Measurements from ENCODE around the gene KCNN3. TPM values are rescaled to one million over a fixed set of nuclear protein-coding genes. Genes with fewer than 3 reads are reported as not detected.

KCNN3 gene
- total RNA-seq, 1 experiment from 2014 or later: 0.73 TPM

DNA sequence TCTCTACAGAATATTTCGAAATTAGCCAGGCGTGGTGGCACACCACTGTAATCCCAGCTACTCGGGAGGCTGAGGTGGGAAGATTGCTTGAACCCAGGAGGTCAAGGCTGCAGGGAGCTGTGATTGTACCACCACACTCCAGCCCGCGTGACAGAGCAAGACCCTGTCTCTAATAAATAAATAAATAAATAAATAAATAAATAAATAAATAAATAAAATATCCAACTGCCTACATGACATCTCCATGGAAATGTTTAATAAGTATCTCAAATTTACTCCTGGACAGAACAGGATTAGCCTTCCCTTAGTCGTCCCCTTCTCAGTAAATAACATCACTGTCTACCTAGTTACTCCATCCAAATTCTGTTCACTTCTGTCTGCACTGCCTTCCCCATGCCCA is 29.0 kb upstream of the KCNN3 start:
- TF ChIP-seq EZH2 (IDR thresholded peaks at IDR 0.05; ENCODE audit: borderline replicate concordance, low read depth, low read length, poor library complexity, severe bottlenecking): no peak
- TF ChIP-seq, protein P1, sequence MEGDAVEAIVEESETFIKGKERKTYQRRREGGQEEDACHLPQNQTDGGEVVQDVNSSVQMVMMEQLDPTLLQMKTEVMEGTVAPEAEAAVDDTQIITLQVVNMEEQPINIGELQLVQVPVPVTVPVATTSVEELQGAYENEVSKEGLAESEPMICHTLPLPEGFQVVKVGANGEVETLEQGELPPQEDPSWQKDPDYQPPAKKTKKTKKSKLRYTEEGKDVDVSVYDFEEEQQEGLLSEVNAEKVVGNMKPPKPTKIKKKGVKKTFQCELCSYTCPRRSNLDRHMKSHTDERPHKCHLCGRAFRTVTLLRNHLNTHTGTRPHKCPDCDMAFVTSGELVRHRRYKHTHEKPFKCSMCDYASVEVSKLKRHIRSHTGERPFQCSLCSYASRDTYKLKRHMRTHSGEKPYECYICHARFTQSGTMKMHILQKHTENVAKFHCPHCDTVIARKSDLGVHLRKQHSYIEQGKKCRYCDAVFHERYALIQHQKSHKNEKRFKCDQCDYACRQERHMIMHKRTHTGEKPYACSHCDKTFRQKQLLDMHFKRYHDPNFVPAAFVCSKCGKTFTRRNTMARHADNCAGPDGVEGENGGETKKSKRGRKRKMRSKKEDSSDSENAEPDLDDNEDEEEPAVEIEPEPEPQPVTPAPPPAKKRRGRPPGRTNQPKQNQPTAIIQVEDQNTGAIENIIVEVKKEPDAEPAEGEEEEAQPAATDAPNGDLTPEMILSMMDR (conservative IDR thresholded peaks at IDR 0.05; ENCODE audit: low read depth, low read length): no peak
- no peak for DNase-seq (ENCODE audit: low spot score)
- ChIA-PET CTCF (no interaction called here), POLR2A (ENCODE audit: low non-redundant PET) (no interaction called here)
- Histone ChIP-seq H3K27ac (ENCODE audit: low read depth, low read length, poor library complexity, severe bottlenecking) (no peak overlapping the region), H3K27me3 (replicated peaks; ENCODE audit: insufficient read depth, low read depth, low read length, poor library complexity) (no peaks in the 10 kb centered on the region), H3K36me3 (ENCODE audit: insufficient read depth, low read length, poor library complexity, severe bottlenecking) (no peaks in the 10 kb centered on the region), H3K4me3 (ENCODE audit: low read depth, low read length, poor library complexity, severe bottlenecking) (no peak overlapping the region), H3K4me1 (ENCODE audit: insufficient read depth, low read length, poor library complexity, severe bottlenecking) (peaks cover 16% of the 10 kb centered on the region), H3K9me3 (ENCODE audit: low read depth, low read length, poor library complexity, severe bottlenecking) (no peaks in the 10 kb centered on the region)
- BruUV-seq (replicated peaks): no TSS peak
- intact Hi-C loops (cut with micrococcal nuclease; ENCODE audit: unreplicated experiment): no loop called here

- ChIA-PET POLR2A (ENCODE audit: low non-redundant PET) (no interaction called here), CTCF (no interaction called here)
- no TSS peak for BruUV-seq (replicated peaks)
- DNase-seq (ENCODE audit: low spot score): no peak
- peaks cover 20% of the 10 kb centered on the region for H3K4me1 ChIP-seq (ENCODE audit: insufficient read depth, low read length, poor library complexity, severe bottlenecking)
- no peak for TF ChIP-seq EZH2 (IDR thresholded peaks at IDR 0.05; ENCODE audit: borderline replicate concordance, low read depth, low read length, poor library complexity, severe bottlenecking)
- TF ChIP-seq, protein P1 (conservative IDR thresholded peaks at IDR 0.05; ENCODE audit: low read depth, low read length): no peak
- intact Hi-C loops (cut with micrococcal nuclease; ENCODE audit: unreplicated experiment): no loop called here
- H3K27me3 ChIP-seq (replicated peaks; ENCODE audit: insufficient read depth, low read depth, low read length, poor library complexity): no peaks in the 10 kb centered on the region
- peaks cover 6% of the 10 kb centered on the region for H3K9me3 ChIP-seq (ENCODE audit: low read depth, low read length, poor library complexity, severe bottlenecking)
- no peaks in the 10 kb centered on the region for H3K36me3 ChIP-seq (ENCODE audit: insufficient read depth, low read length, poor library complexity, severe bottlenecking)
- H3K27ac ChIP-seq (ENCODE audit: low read depth, low read length, poor library complexity, severe bottlenecking): peak overlapping the region; percentile 47
- no peak overlapping the region for H3K4me3 ChIP-seq (ENCODE audit: low read depth, low read length, poor library complexity, severe bottlenecking)
Measured at GRCh38 chr1:154896771-154897286, 26.7 kb upstream of the KCNN3 start.

GRCh38 chr1:154895798-154896197 is 25.7 kb upstream of the KCNN3 start:
- ChIA-PET POLR2A (ENCODE audit: low non-redundant PET) (no interaction called here), CTCF (interaction anchor here (0.6 to 0.7 kb wide), 2 partner anchors 48 to 416 kb away, joined by 3 read pairs; no protein-coding TSS in a partner anchor)
- peak; percentile 74 for DNase-seq (ENCODE audit: low spot score)
- no peak overlapping the region for H3K4me3 ChIP-seq (ENCODE audit: low read depth, low read length, poor library complexity, severe bottlenecking)
- H3K9me3 ChIP-seq (ENCODE audit: low read depth, low read length, poor library complexity, severe bottlenecking): peaks cover 6% of the 10 kb centered on the region
- intact Hi-C loops (cut with micrococcal nuclease; ENCODE audit: unreplicated experiment): no loop called here
- TF ChIP-seq, protein P1 (conservative IDR thresholded peaks at IDR 0.05; ENCODE audit: low read depth, low read length): no peak
- TF ChIP-seq EZH2 (IDR thresholded peaks at IDR 0.05; ENCODE audit: borderline replicate concordance, low read depth, low read length, poor library complexity, severe bottlenecking): no peak
- no peaks in the 10 kb centered on the region for H3K36me3 ChIP-seq (ENCODE audit: insufficient read depth, low read length, poor library complexity, severe bottlenecking)
- H3K27me3 ChIP-seq (replicated peaks; ENCODE audit: insufficient read depth, low read depth, low read length, poor library complexity): no peaks in the 10 kb centered on the region
- no TSS peak for BruUV-seq (replicated peaks)
- H3K27ac ChIP-seq (ENCODE audit: low read depth, low read length, poor library complexity, severe bottlenecking): peak overlapping the region; percentile 47
- H3K4me1 ChIP-seq (ENCODE audit: insufficient read depth, low read length, poor library complexity, severe bottlenecking): peaks cover 30% of the 10 kb centered on the region
